Ishikawa (cell line): Measurements from ENCODE around the gene GRIK2.

Source experiments
- CEBPB ChIP-seq: IDR thresholded peaks from 2 replicates; pipeline ENCODE4 v1.6.1; 2012
- CREB1 ChIP-seq: IDR thresholded peaks from 2 replicates; pipeline ENCODE4 v1.6.1; 2012; ENCODE audit warnings: low read depth
- EGR1 ChIP-seq: IDR thresholded peaks from 2 replicates; pipeline ENCODE4 v1.6.1; 2012
- EP300 ChIP-seq: IDR thresholded peaks from 2 replicates; pipeline ENCODE4 v1.6.1; 2012; ENCODE audit warnings: borderline replicate concordance
- FOXM1 ChIP-seq: IDR thresholded peaks from 2 replicates; pipeline ENCODE4 v1.6.1; 2012; ENCODE audit warnings: low read depth, borderline replicate concordance
- NFIC ChIP-seq: IDR thresholded peaks from 2 replicates; pipeline ENCODE4 v1.6.1; 2012
- RAD21 ChIP-seq: IDR thresholded peaks from 2 replicates; pipeline ENCODE4 v1.6.1; 2012; ENCODE audit warnings: low read depth
- TAF1 ChIP-seq: IDR thresholded peaks from 2 replicates; pipeline ENCODE4 v1.6.1; 2012; ENCODE audit warnings: low read depth, mild to moderate bottlenecking
- TCF12 ChIP-seq: IDR thresholded peaks from 2 replicates; pipeline ENCODE4 v1.6.1; 2012; ENCODE audit warnings: low read depth
- TEAD4 ChIP-seq: IDR thresholded peaks from 2 replicates; pipeline ENCODE4 v1.6.1; 2012
- YY1 ChIP-seq: IDR thresholded peaks from 2 replicates; pipeline ENCODE4 v1.6.1; 2012; ENCODE audit warnings: low read depth
- ZBTB7A ChIP-seq: IDR thresholded peaks from 2 replicates; pipeline ENCODE4 v1.6.1; 2012; ENCODE audit warnings: low read depth
- TF ChIP-seq, protein P1 (sequence below): IDR thresholded peaks from 2 replicates; pipeline ENCODE4 v1.6.1; 2012; ENCODE audit warnings: low read depth, mild to moderate bottlenecking
- TF ChIP-seq, protein P2 (sequence below): IDR thresholded peaks from 2 replicates; pipeline ENCODE4 v1.6.1; 2012
- TF ChIP-seq, protein P3 (sequence below): IDR thresholded peaks from 2 replicates; pipeline ENCODE4 v1.6.1; 2012

The GRIK2 gene

DNA sequence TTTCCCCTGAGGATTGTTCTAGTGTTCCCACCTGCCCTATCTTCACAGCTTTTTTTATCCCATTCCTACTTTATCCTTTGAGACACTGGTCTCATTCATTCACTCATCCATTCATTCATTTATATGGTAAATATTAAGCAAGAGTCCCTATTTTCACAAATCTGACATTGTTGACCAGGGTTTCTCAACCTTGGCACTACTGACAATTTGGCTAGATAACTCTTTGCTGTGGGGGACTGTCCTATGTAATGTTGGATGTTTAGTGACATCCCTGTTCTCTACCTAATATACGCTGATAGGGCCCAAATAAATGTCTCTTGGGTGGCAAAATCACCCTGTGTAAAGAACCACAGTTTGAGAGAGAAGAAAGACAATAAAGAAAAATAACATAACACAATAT is 345.0 kb downstream of the GRIK2 start:
- TF ChIP-seq TCF12 (no peak), FOXM1 (no peak), TAF1 (no peak), EGR1 (no peak), NFIC (no peak), ZBTB7A (no peak), RAD21 (no peak), YY1 (no peak), EP300 (no peak)
- TF ChIP-seq, protein P1, sequence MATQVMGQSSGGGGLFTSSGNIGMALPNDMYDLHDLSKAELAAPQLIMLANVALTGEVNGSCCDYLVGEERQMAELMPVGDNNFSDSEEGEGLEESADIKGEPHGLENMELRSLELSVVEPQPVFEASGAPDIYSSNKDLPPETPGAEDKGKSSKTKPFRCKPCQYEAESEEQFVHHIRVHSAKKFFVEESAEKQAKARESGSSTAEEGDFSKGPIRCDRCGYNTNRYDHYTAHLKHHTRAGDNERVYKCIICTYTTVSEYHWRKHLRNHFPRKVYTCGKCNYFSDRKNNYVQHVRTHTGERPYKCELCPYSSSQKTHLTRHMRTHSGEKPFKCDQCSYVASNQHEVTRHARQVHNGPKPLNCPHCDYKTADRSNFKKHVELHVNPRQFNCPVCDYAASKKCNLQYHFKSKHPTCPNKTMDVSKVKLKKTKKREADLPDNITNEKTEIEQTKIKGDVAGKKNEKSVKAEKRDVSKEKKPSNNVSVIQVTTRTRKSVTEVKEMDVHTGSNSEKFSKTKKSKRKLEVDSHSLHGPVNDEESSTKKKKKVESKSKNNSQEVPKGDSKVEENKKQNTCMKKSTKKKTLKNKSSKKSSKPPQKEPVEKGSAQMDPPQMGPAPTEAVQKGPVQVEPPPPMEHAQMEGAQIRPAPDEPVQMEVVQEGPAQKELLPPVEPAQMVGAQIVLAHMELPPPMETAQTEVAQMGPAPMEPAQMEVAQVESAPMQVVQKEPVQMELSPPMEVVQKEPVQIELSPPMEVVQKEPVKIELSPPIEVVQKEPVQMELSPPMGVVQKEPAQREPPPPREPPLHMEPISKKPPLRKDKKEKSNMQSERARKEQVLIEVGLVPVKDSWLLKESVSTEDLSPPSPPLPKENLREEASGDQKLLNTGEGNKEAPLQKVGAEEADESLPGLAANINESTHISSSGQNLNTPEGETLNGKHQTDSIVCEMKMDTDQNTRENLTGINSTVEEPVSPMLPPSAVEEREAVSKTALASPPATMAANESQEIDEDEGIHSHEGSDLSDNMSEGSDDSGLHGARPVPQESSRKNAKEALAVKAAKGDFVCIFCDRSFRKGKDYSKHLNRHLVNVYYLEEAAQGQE: no peak
- TF ChIP-seq, protein P2, sequence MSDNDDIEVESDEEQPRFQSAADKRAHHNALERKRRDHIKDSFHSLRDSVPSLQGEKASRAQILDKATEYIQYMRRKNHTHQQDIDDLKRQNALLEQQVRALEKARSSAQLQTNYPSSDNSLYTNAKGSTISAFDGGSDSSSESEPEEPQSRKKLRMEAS: no peak

DNA sequence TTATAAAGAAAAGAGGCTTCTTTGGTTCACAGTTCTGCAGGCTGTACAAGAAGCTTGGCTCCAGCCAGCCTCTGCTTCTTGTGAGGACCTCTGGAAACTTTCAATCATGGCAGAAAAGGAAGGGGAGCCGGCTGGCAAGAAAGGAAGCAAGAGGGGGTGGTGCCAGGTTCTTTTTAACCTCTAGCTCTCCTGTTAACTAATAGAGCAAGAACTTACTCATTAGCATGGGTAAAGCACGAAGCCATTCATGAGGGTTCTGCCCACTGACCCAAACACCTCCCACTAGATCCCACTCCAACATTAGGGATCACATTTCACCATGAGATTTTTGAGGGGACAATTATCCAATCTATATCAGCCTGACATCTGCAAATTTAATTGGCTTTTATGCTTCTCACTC is 347.1 kb downstream of the GRIK2 start:
- TF ChIP-seq, protein P3, sequence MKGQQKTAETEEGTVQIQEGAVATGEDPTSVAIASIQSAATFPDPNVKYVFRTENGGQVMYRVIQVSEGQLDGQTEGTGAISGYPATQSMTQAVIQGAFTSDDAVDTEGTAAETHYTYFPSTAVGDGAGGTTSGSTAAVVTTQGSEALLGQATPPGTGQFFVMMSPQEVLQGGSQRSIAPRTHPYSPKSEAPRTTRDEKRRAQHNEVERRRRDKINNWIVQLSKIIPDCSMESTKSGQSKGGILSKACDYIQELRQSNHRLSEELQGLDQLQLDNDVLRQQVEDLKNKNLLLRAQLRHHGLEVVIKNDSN: no peak
- no peak for TF ChIP-seq EGR1
- TF ChIP-seq ZBTB7A: no peak
- no peak for TF ChIP-seq NFIC
- TF ChIP-seq RAD21: no peak
- no peak for TF ChIP-seq CEBPB
- TF ChIP-seq, protein P1: no peak
- no peak for TF ChIP-seq TAF1
- no peak for TF ChIP-seq FOXM1
- TF ChIP-seq CREB1: no peak

DNA sequence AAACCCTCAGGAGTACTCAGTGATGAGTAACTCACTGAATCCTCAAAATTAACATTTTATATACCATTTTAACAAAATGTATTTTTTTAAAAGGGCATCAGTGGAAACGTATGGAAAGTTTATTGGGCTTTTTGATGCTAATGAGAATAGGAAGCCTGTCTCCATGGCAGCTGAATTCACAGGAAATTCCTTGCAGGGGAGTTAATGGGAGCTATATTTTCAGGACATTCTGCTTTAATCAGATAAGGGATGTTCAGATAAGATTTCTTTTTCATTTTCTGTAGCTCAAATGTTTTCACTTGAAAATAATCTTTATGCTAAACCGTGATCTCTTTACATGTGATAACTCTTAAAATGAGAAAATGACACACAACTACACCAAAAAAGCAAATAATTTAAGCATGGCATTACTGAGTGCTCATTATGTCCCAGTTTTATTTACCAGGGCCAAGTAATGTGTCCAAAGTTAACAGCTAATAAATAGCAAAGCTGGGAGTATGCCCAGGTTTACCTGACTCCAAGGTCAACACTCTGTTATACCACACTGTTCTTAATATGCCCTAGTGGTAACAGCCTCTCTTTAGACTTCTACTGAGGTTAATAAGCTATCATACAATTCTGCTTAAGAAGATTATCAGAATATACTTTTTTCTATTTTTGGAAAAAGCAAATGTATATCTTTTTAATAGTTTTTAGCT is 348.1 kb downstream of the GRIK2 start:
- TF ChIP-seq, protein P2: no peak
- TF ChIP-seq CREB1: no peak
- TF ChIP-seq, protein P1: no peak
- TF ChIP-seq NFIC: no peak

DNA sequence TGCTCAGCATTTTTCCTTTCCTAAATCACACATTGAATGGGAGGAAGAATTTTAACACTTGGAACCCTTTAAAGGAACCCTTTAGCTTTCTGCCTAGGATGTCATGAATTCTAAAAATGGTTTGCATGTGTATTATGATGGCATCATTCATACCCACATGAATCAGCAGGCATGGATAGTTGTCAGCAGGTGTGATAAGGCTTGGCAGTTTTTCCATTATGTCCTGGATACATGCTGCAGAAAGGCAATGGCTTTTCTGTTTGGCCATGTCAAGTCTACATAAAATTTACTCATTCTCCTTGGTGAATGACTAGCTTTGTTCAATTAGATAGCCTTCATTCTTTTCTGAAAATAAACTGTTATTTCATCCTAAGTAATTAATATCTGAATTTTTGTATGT is 353.7 kb downstream of the GRIK2 start:
- TF ChIP-seq TCF12 (no peak), CREB1 (no peak), RAD21 (no peak), TAF1 (no peak), CEBPB (no peak), TEAD4 (no peak), FOXM1 (no peak), ZBTB7A (no peak), EP300 (no peak), NFIC (no peak), EGR1 (no peak)
- TF ChIP-seq, protein P3: no peak
- TF ChIP-seq, protein P2: no peak

DNA sequence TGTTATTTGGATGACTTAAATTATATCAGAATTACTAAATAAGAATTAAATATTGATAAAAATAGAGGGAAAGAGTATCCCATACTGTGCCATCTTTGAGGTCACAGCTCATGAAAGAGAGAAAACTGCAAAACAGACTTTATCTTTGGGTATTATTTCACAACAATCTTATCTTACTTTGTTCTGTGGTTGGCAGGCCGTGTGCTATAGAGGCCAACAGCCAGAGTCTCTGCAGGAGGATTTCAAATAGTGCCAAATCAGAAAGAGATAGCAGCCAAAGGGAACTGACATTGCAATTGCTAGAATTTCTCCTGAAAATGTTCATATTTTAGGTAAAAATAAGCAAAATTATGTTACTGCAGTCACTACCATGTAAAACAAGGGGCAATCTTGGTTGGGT is 354.2 kb downstream of the GRIK2 start:
- TF ChIP-seq EP300 (no peak), TAF1 (no peak), CEBPB (no peak), NFIC (no peak), YY1 (no peak), ZBTB7A (no peak), RAD21 (no peak), TEAD4 (no peak), CREB1 (no peak), EGR1 (no peak)
- TF ChIP-seq, protein P2: no peak
- TF ChIP-seq, protein P1: no peak
- TF ChIP-seq, protein P3: no peak
